ENCODE results near the gene DMPK.

Gene DMPK

DNA sequence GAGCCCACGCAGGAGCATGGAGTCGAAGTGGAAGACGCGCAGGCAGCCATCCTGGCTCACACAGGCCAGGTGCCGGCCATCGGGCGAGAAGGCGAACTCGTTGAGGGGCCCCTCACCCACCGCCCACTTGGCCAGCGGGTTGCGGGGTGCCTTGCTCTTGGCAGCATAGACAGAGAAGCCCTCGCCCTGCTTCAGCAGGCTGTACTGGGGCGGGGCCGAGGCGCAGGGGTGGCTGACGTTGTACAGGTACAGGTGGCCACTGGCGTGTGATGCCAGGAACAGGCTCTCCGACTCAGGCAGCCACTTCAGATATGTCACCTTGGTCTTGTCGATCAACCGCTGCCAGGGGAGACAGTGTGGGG is 4.2 kb upstream of the DMPK start:
- Histone ChIP-seq H3K9me3 (no peaks in the 10 kb centered on the region), H3K27me3 (ENCODE audit: low read depth) (no peaks in the 10 kb centered on the region), H3K36me3 (replicated peaks) (peaks cover 49% of the 10 kb centered on the region), H3K4me3 (no peak overlapping the region), H3K4me1 (no peaks in the 10 kb centered on the region; the same call in 1 of the 2 replicates)
- DNase-seq (ENCODE audit: low spot score in 2 of 2) = no peak
- in situ Hi-C loops (cut with MboI; ENCODE audit: low sequenced_read_pairs) = no loop called here

DNA sequence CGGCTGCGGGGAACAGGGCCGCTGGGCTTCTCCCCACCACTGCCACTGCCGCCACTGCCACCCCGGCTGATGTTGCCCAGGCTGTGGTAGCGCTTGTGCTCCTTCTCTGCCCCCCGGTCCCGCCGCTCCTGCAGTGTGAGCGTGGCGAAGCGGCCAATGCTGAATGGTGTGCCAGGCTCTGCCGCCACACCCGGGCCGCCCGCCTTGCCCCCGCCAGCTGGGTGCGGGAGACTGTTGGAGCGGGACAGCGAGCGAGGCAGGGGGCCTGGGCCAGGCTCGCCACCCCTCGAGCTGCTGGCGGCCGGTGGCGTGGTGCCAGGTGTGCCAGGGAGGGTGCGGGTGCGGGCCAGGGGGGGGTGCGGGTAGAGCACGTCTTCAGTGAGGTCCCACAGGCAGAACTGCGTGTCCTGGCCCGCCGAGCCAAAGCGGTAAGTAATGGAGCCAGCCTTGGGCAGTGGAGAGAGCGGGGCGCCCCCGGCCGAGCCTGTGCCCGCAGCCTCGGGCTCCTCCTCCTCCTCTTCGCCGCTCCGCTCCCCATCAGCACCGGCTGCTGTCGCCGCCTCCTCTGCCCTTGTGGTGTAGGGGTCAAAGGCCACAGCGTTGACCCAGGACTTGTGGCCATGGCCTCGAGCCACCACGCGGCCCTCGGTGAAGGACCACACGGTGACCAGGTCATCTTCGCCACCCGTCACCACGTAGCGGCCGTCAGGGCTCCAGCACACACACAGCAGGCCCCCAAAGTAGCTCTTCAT is 3.7 kb upstream of the DMPK start:
- DNase-seq (ENCODE audit: low spot score in 2 of 2) = no peak
- in situ Hi-C loops (cut with MboI; ENCODE audit: low sequenced_read_pairs) = no loop called here
- H3K4me1 ChIP-seq = no peaks in the 10 kb centered on the region
- H3K4me3 ChIP-seq = no peak overlapping the region
- peaks cover 49% of the 10 kb centered on the region for H3K36me3 ChIP-seq (replicated peaks)
- H3K27me3 ChIP-seq (ENCODE audit: low read depth) = no peaks in the 10 kb centered on the region
- no peaks in the 10 kb centered on the region for H3K9me3 ChIP-seq

- Histone ChIP-seq H3K4me1 (no peaks in the 10 kb centered on the region; the same call in 1 of the 2 replicates), H3K27me3 (ENCODE audit: low read depth) (no peaks in the 10 kb centered on the region), H3K36me3 (replicated peaks) (peaks cover 42% of the 10 kb centered on the region), H3K4me3 (no peak overlapping the region), H3K9me3 (no peaks in the 10 kb centered on the region)
- no peak for DNase-seq (ENCODE audit: low spot score in 2 of 2)
- in situ Hi-C loops (cut with MboI; ENCODE audit: low sequenced_read_pairs) = no loop called here
These were observed 2.8 kb upstream of the DMPK start for GRCh38 chr19:45785097-45785496.

DNA sequence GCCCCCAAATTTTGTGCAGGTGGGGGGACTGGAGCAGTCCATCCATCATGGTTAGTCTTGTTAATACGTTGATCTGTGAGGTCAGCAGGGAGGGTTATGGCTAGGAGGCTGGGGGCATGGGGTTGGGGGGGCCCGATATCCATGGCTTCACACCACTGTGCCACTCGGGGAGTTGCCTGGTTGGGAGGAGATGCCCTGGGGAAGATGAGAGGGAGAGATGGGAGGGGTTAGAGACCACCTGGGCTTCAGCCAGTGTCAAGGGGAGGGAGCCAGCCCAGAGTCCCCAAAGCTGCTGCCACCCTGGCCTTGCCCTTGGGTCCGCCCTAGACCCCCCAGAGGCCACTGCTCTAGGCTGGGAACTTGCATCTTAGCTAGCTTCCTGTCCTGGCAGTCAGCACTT is 1.8 kb upstream of the DMPK start:
- Histone ChIP-seq H3K36me3 (replicated peaks) (peaks cover 33% of the 10 kb centered on the region), H3K9me3 (no peaks in the 10 kb centered on the region), H3K4me1 (peaks cover 7% of the 10 kb centered on the region), H3K4me3 (no peak overlapping the region), H3K27me3 (ENCODE audit: low read depth) (no peaks in the 10 kb centered on the region)
- DNase-seq (ENCODE audit: low spot score in 2 of 2) = no peak
- in situ Hi-C loops (cut with MboI; ENCODE audit: low sequenced_read_pairs) = no loop called here

DNA sequence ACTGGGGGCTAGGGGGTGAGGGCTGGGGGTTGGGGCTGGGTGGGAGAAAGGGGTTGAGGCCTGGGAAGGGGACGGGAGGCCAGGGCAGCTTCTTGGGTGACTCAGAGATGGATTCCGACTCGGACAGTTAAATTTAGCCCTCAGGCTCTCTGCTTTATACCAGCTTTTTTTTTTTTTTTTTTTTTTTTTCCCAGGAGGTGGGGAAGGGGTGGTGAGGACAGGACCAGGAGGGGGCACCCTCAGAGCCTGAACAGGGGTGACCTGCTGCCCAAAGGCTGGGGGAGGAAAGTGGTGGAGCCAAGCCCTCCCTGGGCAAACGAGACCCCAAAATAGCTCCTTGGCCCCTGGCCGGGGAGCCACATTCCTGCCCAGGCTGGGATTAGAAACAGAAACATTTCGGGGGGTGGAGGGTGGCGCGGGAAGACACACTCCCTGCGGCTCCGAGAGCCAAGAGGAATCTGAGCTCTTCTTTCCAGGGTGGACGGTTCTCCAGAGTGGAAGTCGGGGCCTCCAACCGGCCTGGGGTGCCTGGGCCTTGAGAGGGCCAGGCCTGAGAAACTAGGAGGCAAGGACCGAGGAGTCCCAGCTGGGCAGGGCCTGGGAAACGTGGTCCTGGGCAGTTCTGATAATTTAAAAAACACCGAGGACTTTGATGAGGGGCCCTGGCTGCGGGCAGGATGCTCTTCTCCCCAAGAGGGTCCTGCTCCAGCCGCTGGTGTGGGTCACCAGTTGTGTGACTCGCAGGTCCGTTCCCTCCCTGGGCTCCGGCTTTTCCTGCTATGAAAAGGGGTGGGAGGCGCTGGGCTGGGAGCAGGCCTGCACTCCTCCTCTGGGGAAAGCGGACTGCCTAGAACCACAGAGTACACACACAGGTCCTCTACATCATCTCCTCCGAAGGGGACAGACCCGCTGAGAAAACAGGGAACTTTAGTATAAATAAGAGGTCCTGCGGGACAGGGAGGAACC is 813 bp upstream of the DMPK start:
- Histone ChIP-seq H3K36me3 (replicated peaks) (peaks cover 24% of the 10 kb centered on the region), H3K4me3 (no peak overlapping the region), H3K4me1 (peaks cover 10% of the 10 kb centered on the region), H3K27me3 (ENCODE audit: low read depth) (no peaks in the 10 kb centered on the region), H3K9me3 (no peaks in the 10 kb centered on the region)
- no peak for DNase-seq (ENCODE audit: low spot score in 2 of 2)
- in situ Hi-C loops (cut with MboI; ENCODE audit: low sequenced_read_pairs) = no loop called here

DNA sequence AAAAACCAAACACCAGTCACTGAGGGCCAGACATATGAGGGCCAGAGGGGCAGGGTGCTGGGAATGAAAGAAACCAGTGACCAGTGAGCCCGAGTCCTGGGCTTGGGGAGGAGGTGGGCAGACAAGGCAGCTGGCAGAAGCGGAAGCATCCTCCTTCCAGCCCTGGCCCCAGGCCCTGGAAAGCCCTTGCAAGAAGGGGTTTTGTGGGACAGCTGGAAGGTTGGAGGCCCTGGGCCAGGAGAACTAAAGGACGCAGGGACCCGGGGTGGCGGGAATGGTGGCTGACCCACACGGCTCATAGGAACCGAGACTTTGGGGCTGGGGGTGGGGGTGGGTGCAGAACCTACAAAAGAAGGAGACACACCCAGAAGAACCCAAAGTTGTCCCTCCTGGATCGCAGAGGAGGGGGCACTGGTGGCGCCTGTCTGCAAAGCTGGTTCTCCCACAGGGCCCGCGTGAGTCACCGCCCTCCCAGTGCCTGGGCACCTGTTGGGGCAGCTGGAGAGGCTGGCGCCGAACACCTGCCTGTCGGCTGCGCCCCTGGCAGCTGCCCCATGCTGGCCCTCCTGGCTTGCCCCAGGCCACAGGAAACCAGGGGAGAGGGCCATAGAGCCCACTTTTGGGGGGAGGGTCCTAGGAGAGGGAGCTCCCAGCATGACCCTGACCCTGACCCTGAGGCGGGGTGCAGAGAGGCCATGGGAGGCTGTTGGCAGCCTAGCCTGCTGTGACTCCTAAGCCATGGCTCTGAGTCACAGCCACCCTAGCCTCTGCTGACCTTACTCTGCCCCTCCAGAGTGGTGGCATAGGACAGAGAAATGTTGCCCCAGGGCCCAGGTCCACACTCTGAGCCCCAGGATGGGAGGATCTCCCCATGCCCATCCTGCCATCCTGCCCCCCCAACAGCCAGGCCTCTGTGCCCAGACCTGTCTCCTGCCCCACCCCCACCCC is 802 bp downstream of the DMPK start:
- in situ Hi-C loops (cut with MboI; ENCODE audit: low sequenced_read_pairs) = no loop called here
- Histone ChIP-seq H3K36me3 (replicated peaks) (peaks cover 29% of the 10 kb centered on the region), H3K27me3 (ENCODE audit: low read depth) (no peaks in the 10 kb centered on the region), H3K4me1 (peaks cover 10% of the 10 kb centered on the region), H3K4me3 (no peak overlapping the region), H3K9me3 (no peaks in the 10 kb centered on the region)
- no peak for DNase-seq (ENCODE audit: low spot score in 2 of 2)

DNA sequence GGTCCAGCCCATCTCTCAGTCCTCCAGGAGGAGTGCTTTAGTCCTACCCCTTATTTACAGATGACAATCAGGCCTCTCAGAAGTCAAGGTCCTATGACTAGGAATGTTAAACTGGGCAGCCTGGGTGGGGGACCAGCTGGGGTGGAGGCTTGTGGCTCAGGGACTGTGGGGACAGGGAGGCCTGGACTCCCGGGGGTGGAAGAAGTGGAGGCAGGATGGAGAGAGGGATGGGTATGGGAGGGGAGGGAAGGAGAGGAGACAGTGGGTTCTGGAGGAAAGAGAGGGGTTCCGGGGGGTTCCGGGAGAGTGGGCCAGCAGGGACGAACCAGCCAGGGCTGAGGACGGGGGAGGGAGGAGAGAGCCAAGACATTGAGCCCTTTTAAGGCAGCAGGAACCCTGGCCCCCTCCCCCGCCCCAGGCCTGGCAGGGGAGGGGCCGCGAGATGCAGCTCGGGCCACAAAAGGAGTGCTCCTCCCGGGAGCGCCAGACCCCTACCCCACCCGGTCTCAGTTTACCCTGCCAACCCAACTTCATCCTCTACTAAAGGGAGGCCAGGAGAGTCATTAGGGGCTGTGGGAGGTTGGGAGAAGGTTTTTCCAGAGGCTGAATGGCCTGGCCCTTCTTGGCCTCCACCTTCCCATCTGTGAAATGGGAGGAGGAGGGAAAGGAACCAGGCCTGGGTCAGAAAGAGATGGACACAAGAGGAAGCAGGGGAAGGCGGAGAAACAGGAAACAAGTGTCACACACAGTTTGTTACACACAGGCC is 1.7 kb downstream of the DMPK start:
- Histone ChIP-seq H3K9me3 (no peaks in the 10 kb centered on the region), H3K36me3 (replicated peaks) (peaks cover 23% of the 10 kb centered on the region), H3K27me3 (ENCODE audit: low read depth) (no peaks in the 10 kb centered on the region), H3K4me1 (peaks cover 10% of the 10 kb centered on the region), H3K4me3 (no peak overlapping the region)
- in situ Hi-C loops (cut with MboI; ENCODE audit: low sequenced_read_pairs) = no loop called here
- DNase-seq (ENCODE audit: low spot score in 2 of 2) = no peak

- Histone ChIP-seq H3K36me3 (replicated peaks) (peaks cover 17% of the 10 kb centered on the region), H3K9me3 (no peaks in the 10 kb centered on the region), H3K27me3 (ENCODE audit: low read depth) (no peaks in the 10 kb centered on the region), H3K4me3 (no peak overlapping the region; the same call in 1 of the 2 replicates), H3K4me1 (peaks cover 10% of the 10 kb centered on the region)
- in situ Hi-C loops (cut with MboI; ENCODE audit: low sequenced_read_pairs) = no loop called here
- no peak for DNase-seq (ENCODE audit: low spot score in 2 of 2)
These were observed 2.2 kb downstream of the DMPK start for GRCh38 chr19:45780146-45780447.

- peaks cover 12% of the 10 kb centered on the region for H3K36me3 ChIP-seq (replicated peaks)
- in situ Hi-C loops (cut with MboI; ENCODE audit: low sequenced_read_pairs) = no loop called here
- no peaks in the 10 kb centered on the region for H3K27me3 ChIP-seq (ENCODE audit: low read depth)
- DNase-seq (ENCODE audit: low spot score in 2 of 2) = peak; percentile 85 to 99
- H3K4me3 ChIP-seq = peak overlapping the region; percentile 38
- peaks cover 10% of the 10 kb centered on the region for H3K4me1 ChIP-seq
- no peaks in the 10 kb centered on the region for H3K9me3 ChIP-seq
These were observed 2.8 kb downstream of the DMPK start for GRCh38 chr19:45779231-45780145.

DNA sequence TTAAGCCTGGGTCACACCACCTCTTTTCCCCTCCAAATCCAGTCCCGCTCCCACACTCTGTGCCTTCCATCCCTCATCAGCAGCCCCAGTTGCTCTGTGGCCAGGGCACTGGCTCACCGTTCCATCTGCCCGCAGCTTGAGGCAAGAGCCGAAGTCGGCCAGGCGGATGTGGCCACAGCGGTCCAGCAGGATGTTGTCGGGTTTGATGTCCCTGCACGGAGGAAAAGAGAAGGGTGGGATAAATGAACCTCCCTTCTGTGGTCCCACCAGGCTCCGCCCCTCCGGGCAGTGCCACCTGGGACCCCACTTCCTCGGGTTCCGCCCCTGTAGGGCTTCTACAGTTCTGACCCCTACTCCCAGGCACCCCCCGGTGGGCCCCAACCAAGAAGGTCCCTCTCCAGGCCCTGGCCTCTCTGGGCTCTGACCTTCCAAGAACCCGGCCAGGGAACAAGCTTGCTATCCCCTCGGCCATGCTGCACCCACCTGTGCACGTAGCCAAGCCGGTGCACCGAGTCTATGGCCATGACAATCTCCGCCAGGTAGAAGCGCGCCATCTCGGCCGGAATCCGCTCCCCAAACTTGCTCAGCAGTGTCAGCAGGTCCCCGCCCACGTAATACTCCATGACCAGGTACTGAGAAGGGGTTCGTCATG is 4.2 kb downstream of the DMPK start:
- Histone ChIP-seq H3K4me3 (no peak overlapping the region), H3K27me3 (ENCODE audit: low read depth) (no peaks in the 10 kb centered on the region), H3K36me3 (replicated peaks) (peaks cover 12% of the 10 kb centered on the region), H3K9me3 (no peaks in the 10 kb centered on the region), H3K4me1 (peaks cover 10% of the 10 kb centered on the region)
- DNase-seq (ENCODE audit: low spot score in 2 of 2) = no peak
- in situ Hi-C loops (cut with MboI; ENCODE audit: low sequenced_read_pairs) = no loop called here

- DNase-seq (ENCODE audit: low spot score in 2 of 2) = no peak
- peaks cover 12% of the 10 kb centered on the region for H3K36me3 ChIP-seq (replicated peaks)
- no peaks in the 10 kb centered on the region for H3K27me3 ChIP-seq (ENCODE audit: low read depth)
- H3K4me3 ChIP-seq = no peak overlapping the region
- H3K4me1 ChIP-seq = peaks cover 10% of the 10 kb centered on the region
- no peaks in the 10 kb centered on the region for H3K9me3 ChIP-seq
- in situ Hi-C loops (cut with MboI; ENCODE audit: low sequenced_read_pairs) = no loop called here
These were observed 4.8 kb downstream of the DMPK start for GRCh38 chr19:45777395-45777961.

DNA sequence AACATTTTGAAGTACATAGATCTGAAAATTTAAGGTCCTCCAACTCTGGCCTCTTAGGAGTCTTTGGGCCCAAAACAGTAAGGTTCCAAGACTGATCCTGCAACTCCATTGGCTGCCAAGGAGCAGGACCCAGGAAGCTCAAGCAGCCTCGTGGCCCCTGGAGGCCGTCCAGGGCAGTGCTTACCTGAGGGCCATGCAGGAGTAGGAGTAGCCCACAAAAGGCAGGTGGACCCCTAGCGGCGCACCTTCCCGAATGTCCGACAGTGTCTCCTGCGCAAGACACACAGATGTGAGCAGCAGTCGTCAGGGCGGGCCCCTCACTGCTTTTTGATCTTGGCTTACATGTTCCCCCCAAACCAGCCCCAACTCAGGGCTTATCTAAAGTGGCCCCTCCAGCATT is 7.5 kb downstream of the DMPK start:
- no peak for DNase-seq (ENCODE audit: low spot score in 2 of 2)
- Histone ChIP-seq H3K27me3 (ENCODE audit: low read depth) (no peaks in the 10 kb centered on the region), H3K4me3 (no peak overlapping the region), H3K9me3 (no peaks in the 10 kb centered on the region), H3K36me3 (replicated peaks) (peaks cover 12% of the 10 kb centered on the region), H3K4me1 (peaks cover 11% of the 10 kb centered on the region)
- in situ Hi-C loops (cut with MboI; ENCODE audit: low sequenced_read_pairs) = no loop called here
